Tracheal epithelial cell (primary cell): Measurements from ENCODE around the gene MADCAM1. TPM values are rescaled to one million over a fixed set of nuclear protein-coding genes. Genes with fewer than 3 reads are reported as not detected.

Source experiments
- total RNA-seq: library from RNA; depleted of rRNA; stranded (reverse); fragments of >200 nt; gene quantifications from 2 replicates; pipeline ENCODE4 v1.2.1, GENCODE V29; 2014

MADCAM1 gene
- under 0.01 and 0.43 TPM in 2 replicates for total RNA-seq

DNA sequence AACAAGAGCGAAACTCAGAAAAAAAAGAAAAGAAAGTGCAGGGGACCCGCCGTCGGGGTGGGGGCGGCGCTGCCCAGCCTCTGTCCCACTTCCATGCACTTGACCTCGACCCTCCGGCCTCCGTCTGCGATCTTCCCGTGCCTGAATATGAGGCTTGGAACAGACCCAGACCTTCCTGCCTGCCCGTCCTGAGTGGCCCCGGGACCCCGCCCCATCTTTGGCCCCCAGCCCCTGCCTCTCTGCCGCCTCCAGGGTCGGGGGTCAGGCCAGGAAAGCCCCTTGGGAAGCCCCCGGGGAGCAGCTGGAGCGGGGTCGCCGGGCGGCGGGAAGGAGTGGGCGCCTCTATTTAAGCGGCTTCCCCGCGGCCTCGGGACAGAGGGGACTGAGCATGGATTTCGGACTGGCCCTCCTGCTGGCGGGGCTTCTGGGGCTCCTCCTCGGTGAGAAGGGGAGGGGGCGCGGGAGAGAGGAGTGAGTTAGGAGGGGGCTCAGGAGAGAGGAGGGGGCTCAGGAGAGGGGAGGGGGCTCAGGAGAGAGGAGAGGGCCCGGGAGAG, at the start of gene MADCAM1:
Gene MADCAM1, plus strand, starts transcription at position 375 of the 554 bp plus-strand sequence. Its CDS starts 14 bp downstream, at position 389.

DNA sequence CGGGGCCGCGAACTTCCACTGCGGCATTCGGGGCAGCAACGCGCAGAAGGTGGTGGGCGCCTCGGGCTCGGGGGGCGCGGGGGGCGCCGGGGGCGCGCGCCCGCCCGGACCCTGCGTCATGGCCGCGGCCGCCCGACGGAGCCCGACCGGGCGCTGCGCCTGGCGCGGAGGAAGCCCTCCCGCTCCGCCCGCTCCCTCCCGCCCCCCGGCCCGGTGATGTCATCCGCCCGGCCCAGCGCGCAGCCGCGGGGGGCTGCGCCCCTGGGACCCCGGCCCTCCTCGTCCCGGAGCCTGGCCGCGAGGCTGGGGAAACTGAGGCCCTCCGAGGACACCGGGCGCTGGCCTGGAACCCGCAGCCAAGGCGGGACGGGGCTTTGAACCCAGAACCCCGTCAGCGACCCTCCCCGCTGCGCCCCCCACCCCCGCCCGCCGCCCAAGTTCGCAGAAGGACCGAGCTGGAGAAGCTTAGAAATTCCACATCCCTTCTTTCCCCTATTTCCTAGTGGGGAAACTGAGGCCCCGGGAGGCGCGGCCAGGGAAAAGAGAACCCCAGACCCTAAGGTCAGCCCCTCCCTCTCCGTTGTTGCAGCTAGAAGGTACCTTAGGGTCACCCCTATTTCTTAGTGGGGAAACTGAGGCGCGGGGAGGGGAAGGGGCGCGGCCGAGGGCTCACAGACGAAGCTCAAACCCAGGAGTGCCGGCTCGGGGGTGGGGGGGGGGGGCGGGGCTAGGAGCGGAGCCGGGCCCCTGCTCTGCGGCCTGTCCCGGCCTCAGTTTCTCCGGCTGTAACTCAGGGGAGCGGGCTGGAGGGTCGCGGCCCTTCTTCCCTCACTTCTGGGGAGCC, 35.2 kb upstream of the MADCAM1 start, which contains the start of gene SHC2:
Gene SHC2, minus strand, starts transcription at position 157 of the 844 bp plus-strand sequence. Its CDS starts 37 bp downstream, at position 120.

DNA sequence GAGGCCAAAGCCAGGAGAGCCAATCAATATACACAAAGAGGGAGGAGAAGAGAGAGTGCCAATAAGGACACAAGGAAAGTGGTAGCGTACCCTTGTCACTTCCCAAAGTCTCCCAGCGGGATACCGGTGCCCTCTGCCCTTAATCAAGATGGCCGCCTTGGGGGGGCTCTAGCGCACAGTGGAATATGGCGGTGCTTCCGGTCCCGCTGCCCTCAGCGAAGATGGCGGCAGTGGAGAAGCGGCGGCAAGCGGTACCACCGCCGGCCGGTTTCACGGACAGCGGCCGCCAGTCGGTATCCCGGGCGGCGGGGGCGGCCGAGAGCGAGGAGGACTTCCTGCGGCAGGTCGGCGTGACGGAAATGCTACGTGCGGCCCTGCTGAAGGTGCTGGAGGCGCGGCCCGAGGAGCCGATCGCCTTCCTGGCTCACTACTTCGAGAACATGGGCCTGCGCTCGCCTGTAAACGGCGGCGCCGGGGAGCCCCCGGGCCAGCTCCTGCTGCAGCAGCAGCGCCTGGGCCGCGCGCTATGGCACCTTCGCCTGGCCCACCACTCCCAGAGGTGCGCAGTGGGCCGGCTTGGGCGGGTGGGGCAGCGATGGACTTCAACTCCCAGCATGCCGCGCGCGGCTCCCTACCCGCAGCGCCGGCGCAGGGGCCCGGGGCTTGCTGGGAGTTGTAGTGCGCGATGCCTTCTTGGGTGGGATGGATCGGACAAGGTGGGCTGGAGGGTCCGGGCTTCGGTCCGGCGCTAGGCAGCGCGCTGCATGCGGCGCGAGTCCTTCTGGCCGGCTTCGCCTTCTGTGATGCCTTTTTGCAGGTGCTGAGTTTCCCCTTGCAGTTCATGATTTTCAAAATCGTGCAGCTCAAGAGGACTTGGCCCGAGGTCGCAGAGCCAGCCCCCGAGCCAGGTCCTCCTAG, 11.3 kb downstream of the MADCAM1 start, which contains the start of gene TPGS1:
Gene TPGS1, plus strand, starts transcription at position 212 of the 918 bp plus-strand sequence. Its CDS starts 10 bp downstream, at position 222.

DNA sequence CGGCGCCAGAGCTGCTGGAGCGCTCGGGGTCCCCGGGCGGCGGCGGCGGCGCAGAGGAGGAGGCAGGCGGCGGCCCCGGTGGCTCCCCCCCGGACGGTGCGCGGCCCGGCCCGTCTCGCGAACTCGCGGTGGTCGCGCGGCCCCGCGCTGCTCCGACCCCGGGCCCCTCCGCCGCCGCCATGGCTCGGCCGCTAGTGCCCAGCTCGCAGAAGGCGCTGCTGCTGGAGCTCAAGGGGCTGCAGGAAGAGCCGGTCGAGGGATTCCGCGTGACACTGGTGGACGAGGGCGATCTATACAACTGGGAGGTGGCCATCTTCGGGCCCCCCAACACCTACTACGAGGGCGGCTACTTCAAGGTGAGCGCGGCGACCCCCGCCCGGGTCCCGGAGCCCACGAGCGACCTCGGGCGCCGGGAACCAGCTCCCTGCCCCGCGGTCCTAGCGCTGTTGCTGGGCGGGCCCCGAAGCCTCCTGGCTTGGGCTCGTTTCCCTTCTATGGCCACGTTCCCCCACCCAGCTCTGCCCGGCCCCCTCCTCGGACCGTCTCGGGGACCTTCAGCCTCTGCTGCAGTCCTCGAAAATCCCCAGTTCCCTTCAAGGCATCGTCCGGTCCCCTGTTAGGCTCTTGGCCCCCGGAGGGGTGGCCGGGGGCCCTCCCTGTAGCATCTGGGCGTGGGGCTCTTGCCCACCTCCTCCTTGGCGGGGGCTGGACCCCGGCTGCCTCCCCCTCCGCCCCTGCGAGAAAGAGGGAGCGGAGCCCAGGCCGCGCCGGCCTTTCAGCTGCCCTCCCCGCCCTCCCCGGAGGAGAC, 35.7 kb downstream of the MADCAM1 start, which contains the start of gene CDC34:
Gene CDC34, plus strand, starts transcription at position 8 of the 808 bp plus-strand sequence. Its CDS starts 172 bp downstream, at position 180.

DNA sequence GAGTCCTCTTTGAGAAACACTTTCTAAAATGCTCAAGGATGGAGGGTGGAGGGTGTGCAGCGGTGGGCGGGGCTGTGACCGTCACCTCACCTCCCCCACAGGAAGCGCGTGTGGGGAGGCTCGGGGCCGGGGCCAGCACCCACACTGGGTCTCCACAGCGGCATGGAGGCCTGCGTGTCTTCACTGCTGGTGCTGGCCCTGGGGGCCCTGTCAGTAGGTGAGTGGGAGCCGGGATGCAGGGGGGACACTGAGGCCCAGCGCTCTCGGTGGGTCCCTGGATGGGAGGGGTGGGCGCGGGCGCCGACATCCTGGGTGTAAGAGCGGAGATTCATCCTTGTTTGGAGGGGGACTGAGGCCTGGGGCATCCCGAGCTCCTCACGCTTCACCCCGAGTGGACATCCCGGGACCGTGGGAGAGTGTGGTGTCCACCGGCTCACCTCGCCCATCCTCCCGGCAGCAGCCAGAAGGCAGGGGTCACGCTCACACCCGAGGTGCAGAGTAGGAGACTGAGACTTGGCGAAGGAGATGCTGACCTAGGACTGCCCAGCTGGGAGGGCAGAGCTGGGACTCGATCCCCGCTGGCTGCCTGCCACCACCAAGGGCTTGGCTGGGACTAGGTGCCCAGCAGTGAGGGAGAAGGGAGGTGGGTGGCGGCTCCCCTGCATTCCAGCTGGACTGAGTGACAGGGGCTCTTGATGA, 47.8 kb downstream of the MADCAM1 start, which contains the start of gene GZMM:
Gene GZMM, plus strand, starts transcription at position 144 of the 699 bp plus-strand sequence. Its CDS starts 19 bp downstream, at position 163.

Other genes starting within 250 kb of the MADCAM1 start
- 69.7 and 120 TPM in 2 replicates for gene PLPP2, start 205.1 kb upstream of the MADCAM1 start, total RNA-seq
- gene MIER2, start 151.7 kb upstream of the MADCAM1 start, total RNA-seq = 6.3 and 31.8 TPM in 2 replicates
- gene C2CD4C, start 87.3 kb upstream of the MADCAM1 start, total RNA-seq = 0.48 and 1.7 TPM in 2 replicates
- 0.85 and 2.4 TPM in 2 replicates for gene SHC2, start 35.5 kb upstream of the MADCAM1 start, total RNA-seq
- gene TPGS1, start 11.0 kb downstream of the MADCAM1 start, total RNA-seq = 19.8 and 40.7 TPM in 2 replicates
- gene CDC34, start 35.3 kb downstream of the MADCAM1 start, total RNA-seq = 111 and 129 TPM in 2 replicates
- gene GZMM, start 47.6 kb downstream of the MADCAM1 start, total RNA-seq = not detected in 2 replicates
- gene BSG, start 76.1 kb downstream of the MADCAM1 start, total RNA-seq = 447 and 481 TPM in 2 replicates
- 0.21 and 0.24 TPM in 2 replicates for gene HCN2, start 93.4 kb downstream of the MADCAM1 start, total RNA-seq
- gene POLRMT, start 137.1 kb downstream of the MADCAM1 start, total RNA-seq = 34.5 and 37.7 TPM in 2 replicates
- not detected in 2 replicates for gene FGF22, start 143.4 kb downstream of the MADCAM1 start, total RNA-seq
- 50.8 and 79.9 TPM in 2 replicates for gene RNF126, start 166.7 kb downstream of the MADCAM1 start, total RNA-seq
- gene FSTL3, start 179.9 kb downstream of the MADCAM1 start, total RNA-seq = 263 and 426 TPM in 2 replicates
- gene PRSS57, start 199.0 kb downstream of the MADCAM1 start, total RNA-seq = not detected in 2 replicates
- under 0.01 and 1.2 TPM in 2 replicates for gene PALM, start 212.4 kb downstream of the MADCAM1 start, total RNA-seq